Muscle of back (tissue), 11 donors: ENCODE results near the gene IER3. TPM values are rescaled to one million over a fixed set of nuclear protein-coding genes. Genes with fewer than 3 reads are reported as not detected.
"Not testable (repeated sequence)": the region's sequence is repeated elsewhere in the genome, so short reads cannot be mapped to it uniquely, and the experiment has no call there.

Experiments
- DNase-seq, 3 donors: peaks; one replicate each; pipeline versions ENCODE4 v3.0.0 to v3.0.0-alpha.2; 2013
- polyA plus RNA-seq, 10 donors: library from polyadenylated mRNA; unstranded; fragments of 120-200 nt; gene quantifications; one replicate each; pipeline ENCODE4 v1.2.1, GENCODE V29; 2013; ENCODE audit not compliant: insufficient read length in 10 of 10

IER3 gene
- polyA plus RNA-seq, 10 donors = 7.1 to 25.4 (median 9.1) TPM

DNA sequence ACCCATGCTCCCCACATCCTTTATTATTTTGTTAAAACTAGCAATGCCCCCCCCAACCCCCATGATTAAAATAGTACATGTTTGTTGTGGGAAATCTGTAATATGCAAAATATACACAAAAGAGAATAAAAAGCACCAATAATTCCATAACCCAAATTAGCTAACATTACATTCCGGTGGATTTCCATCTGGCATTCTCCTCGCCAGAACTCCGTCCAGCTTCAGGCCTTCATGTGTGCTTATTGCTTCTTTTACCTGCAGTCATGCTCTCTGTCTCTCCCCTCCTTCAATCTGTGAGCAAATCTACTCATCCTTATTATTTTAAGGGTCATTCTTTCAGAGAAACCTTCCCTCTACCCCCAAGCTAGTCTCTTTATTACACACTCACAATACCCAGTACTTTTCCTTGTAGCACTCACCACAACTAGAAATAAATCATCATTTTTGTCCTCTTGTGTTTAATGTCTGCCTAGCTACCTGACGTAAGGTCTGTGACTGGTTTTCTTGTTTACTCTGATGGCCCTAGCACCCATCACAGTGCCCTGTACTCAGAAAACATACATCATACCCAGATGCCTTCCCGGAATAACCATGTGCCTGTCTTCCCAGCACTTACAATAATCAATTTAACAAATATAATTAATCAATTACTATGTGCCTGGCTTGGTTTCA, 25.6 kb upstream of the IER3 start:
- no peak for DNase-seq

DNA sequence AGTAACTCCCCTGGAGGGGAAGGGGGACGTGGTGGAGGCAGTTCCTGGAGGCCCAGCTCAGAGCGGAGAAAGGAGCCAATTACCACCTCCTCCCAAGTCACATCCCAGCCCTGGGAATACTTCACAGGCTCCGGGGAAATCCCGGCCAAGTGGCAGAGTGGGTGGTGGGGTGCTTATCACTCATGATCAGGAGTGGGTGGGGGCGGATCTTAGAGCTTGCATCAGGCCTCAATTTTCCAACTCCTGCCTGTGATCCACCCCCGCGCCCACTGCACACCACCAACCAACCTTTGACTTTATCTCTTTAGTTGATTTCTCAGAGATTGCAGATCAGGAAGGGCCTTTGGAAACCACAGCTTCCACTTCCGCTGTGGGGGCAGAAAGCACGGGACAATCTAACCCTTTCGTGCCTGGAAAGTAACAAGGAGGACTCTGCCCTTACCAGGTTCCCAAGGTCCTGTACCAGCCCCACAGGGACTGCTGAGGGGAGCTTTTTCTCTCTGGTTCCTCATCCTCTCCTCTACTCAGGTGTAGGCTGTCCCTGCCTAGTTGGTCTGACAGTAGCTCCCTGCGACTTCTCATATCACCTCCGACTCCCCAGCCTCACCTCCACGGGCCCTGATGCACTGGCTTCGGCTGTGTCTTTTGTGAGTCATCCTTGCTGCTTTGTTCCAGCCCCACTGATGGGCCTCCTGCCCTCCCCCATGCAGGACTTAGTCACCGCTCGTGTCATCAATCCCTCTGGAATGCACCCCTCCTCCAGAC, 24.9 kb upstream of the IER3 start:
- peak in 1 of 3 donors; percentile 90 for DNase-seq

DNA sequence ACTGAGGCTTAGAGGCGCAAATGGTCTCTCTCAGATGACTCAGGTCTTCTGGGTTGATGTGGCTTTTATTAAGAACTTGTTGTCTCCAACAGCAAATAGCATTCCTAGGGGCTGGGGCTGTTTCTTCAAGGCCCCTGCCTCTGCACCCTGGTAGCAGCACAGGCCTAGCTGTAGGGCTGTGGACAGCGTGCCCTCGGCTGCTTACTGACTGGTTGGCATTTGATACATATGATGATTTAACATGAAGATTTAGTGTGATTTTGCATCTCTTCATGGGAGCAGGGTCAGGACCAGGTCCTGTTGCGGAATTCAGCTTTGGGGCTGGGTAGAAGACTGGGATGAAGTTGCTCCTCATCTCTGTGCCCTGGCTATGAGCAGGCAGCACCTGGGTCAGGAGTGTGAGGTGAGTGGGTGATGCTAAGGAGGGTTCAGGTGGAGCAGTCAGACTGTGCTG, 24.3 kb upstream of the IER3 start:
- DNase-seq = no peak

DNA sequence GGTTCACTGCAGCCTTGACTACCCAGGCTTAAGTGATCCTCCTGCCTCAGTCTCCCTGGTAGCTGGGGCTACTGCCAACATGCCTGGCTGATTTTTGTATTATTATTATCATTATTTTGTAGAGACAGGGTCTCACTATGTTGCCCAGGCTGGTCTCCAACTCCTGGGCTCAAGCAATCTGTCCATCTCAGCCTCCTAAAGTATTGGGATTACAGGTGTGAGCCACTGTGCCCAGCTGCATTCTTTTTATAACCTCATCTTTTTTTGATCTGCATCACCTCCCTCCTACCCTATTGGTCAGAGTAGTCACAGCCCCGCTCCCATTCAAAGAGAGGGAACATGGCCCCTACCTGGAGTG, 23.6 kb upstream of the IER3 start:
- no peak for DNase-seq

DNA sequence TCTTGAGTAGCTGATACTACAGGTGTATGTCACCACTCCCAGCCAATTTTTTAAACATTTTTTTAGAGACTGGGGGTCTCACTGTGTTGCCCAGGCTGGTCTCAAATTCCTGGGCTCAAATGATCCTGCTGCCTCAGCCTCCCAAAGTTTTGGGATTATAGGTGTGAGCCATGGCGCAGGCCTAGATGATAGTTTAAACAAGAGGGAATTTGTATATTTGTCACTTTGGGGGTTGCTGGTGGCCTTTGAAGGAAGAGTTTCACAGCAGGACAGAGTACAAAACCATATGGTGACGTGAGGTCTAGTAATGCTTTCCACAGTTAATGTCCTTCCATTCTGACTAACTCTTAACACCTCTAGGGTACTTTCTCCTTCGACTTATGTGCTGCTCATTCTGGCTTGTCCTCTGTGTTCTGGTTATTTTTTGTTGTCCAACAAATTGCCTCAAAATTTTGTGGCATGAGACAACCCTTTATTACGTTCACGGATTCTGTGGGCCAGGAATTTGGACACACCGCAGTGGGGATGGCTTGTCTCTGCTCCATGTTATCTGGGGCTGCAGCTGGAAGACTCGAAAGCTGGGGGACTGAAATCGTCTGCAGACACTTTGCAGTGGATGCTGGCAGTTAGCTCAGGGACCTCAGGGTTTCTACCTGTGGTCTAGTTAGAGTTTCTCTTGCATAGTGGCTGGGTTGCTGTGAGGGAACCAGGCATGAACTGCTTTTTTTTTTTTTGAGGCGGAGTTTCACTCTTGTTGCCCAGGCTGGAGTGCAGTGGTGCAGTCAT, 23.0 kb upstream of the IER3 start:
- DNase-seq = no peak

DNA sequence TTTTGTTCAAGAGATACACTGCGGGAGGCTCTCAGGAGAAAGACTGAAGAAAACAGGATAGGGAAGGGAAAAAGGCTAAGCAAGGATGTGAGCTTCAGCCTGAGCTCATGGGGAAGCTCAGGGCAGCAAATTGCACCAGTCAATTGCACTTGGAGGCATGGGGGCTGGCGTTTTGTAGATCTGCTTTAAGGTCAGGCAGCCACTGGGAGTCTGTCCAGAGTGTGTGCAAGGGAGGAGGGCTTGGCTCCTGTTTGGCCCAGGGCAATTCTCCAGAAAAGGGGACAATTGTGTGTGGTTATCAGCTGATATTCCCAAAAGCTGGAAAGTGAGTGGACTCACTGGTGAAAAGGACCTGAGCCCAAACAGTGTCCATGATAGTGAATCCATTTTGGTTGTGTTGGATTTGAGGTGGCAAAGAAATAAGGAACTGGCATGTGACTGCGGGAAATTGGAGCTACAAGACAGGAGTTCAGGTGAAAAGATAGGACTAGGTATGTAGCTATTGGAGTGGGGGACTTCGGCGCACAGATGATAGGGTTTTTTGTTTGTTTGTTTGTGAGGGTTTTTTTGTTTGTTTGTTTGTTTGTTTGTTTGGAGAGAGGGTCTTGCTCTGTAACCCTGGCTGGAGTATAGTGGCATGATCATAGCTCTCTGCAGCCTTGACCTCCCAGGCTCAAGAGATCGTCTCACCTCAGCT, 22.3 kb upstream of the IER3 start:
- DNase-seq = no peak

DNA sequence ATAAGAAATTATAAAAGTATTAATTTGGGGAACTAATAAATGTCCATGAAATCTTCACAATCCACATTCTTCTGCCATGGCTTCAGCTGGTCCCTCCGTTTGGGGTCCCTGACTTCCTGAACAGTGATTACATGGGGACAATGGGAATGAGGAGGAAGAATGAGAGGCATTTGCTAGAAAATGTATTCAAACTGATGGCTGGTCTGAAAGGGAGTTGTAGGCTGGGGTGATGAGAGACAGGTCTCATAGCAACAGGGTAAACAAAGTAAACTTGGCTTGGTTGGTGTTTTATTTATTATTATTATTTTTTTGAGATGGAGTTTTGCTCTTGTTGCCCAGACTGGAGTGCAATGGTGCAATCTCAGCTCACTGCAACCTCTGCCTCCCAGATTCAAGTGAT, 21.1 kb upstream of the IER3 start:
- DNase-seq = not testable (repeated sequence)

DNA sequence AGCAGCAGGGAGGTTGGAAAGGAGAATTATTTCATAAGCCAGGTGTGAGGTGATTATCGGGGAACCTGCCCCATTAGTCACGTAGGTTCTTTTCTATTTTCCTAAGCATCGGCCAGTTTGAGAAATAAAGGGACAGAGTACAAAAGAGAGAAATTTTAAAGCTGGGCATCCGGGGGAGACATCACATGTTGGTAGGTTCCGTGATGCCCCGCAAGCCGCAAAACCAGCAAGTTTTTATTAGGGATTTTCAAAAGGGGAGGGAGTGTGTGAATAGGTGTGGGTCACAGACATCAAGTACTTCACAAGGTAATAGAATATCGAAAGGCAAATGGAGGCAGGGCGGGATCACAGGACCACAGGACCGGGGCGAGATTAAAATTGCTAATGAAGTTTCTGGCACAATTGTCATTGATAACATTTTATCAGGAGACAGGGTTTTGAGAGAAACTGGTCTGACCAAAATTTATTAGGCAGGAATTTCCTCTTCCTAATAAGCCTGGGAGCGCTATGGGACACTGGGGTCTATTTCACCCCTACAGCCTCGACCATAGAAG, 20.2 kb upstream of the IER3 start:
- not testable (repeated sequence) for DNase-seq

DNA sequence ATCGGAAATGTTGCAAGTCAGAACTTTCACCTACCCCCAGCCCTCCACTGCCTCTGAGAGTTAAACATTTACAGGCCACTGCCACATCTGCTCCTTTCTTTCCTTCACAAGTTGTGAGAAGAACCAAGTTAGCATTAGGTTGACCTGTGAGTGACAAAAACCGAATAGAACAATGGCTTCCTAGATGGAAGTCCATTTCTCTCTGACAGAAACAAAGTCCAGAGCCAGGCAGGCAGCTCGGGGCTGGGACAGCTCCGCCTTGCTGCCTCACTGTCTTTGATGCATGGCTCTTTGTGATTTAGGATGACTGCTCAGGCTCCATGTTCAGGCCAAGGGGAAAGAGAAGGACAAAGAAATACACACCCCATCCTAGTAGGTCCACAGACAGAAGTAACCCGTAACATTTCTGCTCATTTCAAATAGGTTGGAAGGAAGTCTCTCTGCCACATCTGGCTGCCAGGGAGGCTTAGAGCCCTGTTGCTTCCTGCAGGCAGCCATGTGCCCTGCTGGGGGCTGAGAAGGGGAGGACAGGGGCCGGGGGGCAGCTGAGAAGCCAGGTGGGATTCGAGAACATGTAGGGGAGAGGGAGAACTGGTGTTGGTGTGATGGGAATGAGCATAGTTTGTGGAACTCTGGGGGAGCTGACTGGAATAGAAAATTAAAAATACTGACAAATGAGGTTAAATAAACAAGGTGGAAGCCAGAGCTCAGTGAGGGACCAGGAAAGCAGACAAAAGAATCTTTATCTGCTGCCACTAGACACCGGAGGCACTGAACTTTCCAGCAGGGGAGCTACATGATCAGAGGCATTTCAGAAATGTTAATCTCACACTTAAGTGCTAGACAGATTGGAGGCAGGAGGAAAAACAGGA, 19.5 kb upstream of the IER3 start:
- DNase-seq = no peak

DNA sequence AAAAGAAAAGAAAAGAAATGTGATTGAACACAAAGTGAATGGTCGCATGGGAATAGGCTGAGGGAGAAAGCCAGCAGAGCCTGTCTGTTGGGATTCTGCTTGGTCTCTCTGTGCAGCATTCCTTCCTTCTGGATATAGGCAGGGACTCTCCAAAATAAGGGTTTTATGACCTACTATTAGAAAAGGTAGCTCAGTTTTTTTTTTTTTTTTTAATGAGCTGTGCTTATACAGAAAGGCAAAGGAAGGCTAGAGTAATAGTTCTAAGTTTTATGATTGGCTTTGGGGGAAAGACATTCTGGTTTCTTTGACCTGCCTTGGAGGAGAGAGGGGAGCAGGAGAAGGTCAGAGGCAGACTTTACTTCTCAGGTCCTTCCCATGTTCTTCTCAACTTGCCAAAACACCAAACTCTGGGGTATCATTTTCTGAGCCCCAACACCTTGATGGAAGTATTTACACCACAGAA, 18.8 kb upstream of the IER3 start:
- DNase-seq = no peak

DNA sequence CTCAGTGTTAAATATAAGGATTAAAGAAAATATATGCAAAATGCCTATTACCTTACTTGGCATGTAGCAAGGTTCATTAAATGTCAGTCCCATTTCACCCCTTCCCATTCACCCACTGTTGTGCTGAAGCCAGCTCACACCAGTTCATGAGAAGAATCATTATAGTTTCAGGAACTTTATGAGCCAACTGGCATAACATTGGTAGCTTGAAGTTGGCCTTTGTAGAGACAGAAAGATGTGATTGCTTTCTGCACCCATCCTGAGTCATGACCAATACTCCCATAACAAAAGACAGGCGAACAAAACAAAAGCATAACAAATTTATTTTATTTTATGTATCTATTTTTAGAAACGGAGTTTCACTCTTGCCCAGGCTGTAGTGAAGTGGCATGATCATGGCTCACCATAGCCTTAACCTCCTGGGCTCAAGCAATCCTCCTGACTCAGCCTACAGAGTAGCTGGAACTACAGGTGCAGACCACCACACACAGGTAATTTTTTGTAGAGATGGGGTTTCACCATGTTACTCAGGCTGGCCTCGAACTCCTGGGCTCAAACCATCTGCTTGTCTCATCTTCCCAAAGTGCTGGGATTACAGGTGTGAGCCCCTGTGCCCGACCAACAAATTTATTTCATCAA, 17.6 kb upstream of the IER3 start:
- DNase-seq = no peak

DNA sequence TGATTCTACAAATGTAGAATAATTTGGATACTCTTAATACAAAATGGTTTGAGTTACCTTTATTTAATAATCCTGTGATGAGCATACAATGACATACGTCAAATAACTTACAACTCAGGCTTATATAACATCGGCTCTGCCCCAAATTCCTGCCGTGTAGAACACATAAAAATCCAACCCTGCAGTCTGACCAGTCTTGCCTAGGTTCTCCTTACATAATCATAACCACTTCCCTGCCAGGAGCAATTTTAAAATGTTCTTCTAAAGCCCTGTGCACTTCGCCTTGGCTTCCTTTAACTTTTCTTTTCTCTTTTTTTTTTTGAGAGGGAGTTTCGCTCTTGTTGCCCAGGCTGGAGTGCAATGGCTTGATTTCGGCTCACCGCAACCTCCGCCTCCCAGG, 16.2 kb upstream of the IER3 start:
- no peak for DNase-seq

DNA sequence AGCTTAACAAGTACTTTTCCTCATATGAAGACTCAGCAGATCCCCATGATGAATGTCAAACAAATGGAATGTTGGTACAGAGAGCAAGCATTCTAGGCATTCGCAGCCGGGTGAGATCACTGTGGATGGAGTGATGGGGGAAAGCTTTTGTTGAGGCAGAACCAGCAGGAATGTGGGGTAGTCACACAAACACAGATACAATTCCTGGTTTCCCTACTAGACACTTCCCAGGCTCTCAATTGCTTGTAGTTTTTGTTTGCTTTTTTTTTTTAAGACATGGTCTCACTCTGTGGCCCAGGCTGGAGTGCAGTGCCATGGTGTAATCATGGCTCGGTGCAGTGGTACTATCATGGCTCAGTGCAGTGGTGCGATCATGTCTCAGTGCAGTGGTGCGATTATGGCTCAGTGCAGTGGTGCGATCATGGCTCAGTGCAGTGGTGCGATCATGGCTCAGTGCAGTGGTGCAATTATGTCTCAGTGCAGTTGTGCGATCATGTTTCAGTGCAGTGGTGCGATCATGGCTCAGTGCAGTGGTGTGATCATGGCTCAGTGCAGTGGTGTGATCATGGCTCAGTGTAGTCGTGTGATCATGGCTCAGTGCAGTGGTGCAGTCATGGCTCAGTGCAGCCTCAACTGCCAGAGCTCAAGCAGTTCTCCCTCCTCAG, 15.4 kb upstream of the IER3 start:
- DNase-seq = peak in 1 of 3 donors; percentile 94

DNA sequence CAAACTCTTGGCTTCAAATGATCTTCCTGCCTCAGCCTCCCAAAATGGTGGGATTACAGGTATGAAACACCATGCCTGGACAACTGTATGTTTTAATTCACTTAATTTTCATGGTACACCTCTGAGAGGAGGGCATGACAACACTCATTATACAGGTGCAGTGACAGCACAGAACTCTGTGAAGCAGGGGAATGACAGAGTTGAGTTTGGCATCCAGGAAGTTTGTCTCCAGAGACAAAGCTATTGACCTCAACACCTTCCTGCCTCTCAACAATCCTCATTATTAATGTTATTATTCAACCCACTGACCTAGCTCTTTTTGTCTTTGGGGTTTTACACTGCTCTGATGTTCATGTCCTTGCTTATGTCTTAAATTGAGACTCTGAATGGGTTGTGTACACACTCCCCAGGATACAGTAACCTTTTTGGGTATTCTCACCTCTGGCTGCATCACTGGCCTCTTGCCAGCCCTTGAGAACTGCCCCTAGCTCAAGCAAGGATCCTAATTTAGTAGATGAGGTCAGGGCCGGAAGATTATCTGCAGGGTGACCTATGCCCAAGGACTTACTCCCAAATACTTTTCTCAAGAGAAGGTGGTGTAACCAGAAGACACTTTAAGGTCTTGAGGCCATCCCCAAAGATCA, 13.0 kb upstream of the IER3 start:
- no peak for DNase-seq

DNA sequence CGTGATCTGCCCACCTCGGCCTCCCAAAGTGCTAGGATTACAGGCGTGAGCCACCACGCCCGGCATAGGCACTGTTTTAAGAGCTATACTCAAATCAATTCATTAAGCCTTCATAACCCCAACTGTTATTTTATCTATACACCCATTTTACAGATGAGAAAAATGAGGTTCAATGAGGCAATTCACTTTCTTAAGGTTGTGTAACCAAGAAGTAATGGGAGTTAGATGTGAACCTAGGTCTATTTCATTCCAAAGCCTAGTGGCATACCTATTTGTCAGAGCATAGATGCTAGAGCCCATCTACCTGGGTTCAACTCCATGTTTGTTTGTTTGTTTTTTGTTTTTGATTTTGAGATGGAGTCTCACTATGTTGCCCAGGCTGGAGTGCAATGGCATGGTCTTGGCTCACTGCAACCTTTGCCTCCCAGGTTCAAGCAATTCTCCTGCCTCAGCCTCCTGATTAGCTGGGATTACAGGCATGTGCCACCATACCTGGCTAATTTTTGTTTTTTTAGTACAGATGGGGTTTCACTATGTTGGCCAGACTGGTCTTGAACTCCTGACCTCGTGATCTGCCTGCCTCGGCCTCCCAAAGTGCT, 12.2 kb upstream of the IER3 start:
- not testable (repeated sequence) for DNase-seq

DNA sequence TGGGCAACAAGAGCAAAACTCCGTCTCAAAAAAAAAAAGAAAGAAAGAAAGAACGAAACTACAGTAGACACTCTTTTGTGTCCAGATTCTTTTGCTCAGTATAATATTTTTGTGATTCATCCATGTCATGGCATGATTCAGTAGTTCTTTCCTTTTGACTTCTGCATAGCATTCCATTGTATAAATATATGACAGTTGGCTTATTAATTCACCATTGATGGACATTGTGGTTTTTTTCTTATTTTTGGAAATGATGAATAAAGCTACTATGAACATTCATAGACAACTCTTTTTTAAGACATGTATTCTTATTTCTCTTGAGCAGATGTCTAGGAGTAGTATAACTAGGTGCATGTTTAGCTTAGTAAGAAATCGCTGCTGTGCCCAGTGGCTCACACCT, 10.3 kb upstream of the IER3 start:
- DNase-seq = peak in 1 of 3 donors; percentile 62

DNA sequence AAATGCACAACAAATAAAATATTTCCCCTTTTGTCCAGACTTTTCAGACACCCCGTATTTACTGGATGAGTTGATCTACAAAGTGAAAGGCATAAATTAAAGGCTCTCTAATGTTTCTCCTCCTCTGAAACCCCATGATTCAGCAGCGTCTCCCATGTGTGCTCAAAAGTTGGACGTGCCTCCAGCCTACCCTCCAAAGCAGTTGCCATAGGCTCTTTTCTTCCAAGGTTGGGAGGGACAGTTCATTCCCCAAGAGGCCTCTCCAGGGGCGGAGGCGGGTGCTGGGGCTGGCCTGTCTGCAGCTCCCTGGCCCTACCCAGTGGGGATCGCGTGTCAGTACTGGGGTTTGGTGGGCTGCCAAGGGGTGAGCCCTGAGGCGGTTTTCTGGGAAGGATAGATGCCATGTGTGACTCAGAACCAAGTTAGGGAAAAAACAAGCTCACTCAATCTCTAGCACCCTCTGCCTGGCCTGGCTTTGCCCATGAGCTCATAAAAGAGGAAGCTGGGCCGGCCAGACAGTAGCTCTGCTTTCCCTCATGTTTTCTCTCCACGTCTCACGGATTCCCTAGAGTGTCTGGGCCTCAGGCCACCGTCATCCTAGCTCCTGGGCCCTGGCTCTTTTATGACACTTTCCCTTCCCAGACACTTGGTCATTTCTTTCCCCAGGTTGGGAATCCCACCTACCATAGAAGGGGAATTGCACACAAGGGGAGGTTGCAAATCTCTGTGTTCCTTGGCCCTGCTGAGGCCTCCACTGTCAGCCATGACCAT, 8.0 kb upstream of the IER3 start:
- peak; percentile 78 to 99 (median 81) for DNase-seq

DNA sequence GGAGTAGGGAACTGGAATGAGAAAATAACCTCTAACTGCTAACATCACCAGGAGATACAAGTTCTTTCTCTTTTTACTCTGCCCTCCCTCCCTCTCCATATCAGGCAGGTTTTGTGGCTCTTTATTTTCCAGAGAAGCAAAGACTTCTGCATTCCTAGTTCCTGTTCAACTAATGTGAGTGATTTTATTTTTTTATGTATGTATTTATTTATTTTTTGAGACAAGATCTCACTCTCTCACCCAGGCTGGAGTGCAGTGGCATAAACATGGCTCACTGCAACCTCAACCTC, 6.0 kb upstream of the IER3 start:
- DNase-seq = no peak
